Measurements from ENCODE around the gene TMEM200C. TPM values are rescaled to one million over a fixed set of nuclear protein-coding genes. Genes with fewer than 3 reads are reported as not detected.

TMEM200C gene
- total and polyA plus RNA-seq, 2 donors (not counting 3 experiments of a cell fraction or from before 2014, with no cell fraction given): 0.07 TPM; not detected in 1

DNA sequence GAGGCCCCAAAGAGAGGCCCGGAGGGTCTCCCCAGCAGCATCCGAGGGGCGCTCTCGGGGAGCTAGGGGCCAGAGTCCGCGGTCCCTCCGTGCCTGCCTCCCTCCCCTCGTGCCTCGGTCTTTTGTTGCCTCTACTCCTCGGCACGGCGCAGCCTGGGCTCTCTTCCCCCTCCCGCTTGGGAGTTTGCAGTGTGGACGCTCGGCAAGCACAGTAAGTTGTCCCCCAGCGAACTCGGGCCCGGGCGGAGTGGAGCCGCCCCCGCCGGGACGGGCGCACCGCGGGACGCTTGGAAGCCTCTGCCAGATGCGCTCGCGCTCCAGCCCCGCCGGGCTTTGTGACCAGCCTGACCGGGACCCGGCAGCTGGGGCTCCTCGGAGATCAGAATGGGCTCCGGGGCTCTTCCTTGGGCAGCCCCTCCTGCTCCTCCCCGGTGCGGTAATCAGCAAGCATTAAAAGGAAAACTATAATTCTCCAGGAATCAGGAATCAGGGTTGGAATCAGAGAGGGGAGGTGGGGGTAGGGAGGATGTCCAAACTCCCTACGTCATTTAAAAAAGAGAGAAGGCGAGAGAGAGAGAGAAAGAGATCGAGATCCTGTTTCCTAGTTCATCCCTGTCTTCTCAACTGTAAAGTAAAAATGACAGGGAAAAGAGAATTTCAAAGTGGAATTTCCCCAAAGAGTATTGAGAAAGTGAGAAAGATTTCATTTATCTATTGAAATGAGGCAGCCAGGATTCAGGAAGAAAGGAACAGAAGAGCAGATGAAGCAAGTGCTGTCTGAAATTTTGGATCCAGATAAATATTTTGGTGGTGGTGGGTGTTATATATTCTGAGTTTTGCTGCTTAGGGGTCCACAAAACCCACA is 786 bp upstream of the TMEM200C start:
- TF ChIP-seq EZH2 (IDR thresholded peaks at IDR 0.05; ENCODE audit: borderline replicate concordance, low read depth, low read length, severe bottlenecking) (no peak), JUN (IDR thresholded peaks at IDR 0.05; ENCODE audit: borderline replicate concordance, insufficient read depth, insufficient read length, low read depth) (no peak), POLR2A (IDR thresholded peaks at IDR 0.05; ENCODE audit: low read depth, low read length) (no peak), MYC (IDR thresholded peaks at IDR 0.05; ENCODE audit: low read depth, low read length) (no peak), POLR2AphosphoS5 (IDR thresholded peaks at IDR 0.05; ENCODE audit: insufficient read depth, low read depth, low read length) (no peak), FOS (IDR thresholded peaks at IDR 0.05; ENCODE audit: borderline replicate concordance, insufficient read depth, low read length) (no peak), GATA2 (IDR thresholded peaks at IDR 0.05; ENCODE audit: insufficient read depth, insufficient read length, low read depth, low read length) (no peak)
- TF ChIP-seq, protein P1, sequence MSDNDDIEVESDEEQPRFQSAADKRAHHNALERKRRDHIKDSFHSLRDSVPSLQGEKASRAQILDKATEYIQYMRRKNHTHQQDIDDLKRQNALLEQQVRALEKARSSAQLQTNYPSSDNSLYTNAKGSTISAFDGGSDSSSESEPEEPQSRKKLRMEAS (IDR thresholded peaks at IDR 0.05; ENCODE audit: insufficient read depth, insufficient read length): no peak
- TF ChIP-seq, protein P2, sequence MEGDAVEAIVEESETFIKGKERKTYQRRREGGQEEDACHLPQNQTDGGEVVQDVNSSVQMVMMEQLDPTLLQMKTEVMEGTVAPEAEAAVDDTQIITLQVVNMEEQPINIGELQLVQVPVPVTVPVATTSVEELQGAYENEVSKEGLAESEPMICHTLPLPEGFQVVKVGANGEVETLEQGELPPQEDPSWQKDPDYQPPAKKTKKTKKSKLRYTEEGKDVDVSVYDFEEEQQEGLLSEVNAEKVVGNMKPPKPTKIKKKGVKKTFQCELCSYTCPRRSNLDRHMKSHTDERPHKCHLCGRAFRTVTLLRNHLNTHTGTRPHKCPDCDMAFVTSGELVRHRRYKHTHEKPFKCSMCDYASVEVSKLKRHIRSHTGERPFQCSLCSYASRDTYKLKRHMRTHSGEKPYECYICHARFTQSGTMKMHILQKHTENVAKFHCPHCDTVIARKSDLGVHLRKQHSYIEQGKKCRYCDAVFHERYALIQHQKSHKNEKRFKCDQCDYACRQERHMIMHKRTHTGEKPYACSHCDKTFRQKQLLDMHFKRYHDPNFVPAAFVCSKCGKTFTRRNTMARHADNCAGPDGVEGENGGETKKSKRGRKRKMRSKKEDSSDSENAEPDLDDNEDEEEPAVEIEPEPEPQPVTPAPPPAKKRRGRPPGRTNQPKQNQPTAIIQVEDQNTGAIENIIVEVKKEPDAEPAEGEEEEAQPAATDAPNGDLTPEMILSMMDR (IDR thresholded peaks at IDR 0.05; ENCODE audit: extremely low read depth in 1 of 2, insufficient read depth in 1 of 2, low read depth in 1 of 2, low read length in 2 of 2): no peak
- H3K27me3 ChIP-seq (ENCODE audit: control insufficient read depth in 2 of 2, insufficient read depth in 2 of 2, low read length in 2 of 2): peaks cover 57 to 65% of the 10 kb centered on the region in 2 experiments
- no peak for FAIRE-seq
- no peaks in the 10 kb centered on the region for H3K9me1 ChIP-seq (replicated peaks; ENCODE audit: control insufficient read depth, extremely low read depth, insufficient read depth, low read length)
- CTCF ChIA-PET: no interaction called here
- POLR2A ChIA-PET: no interaction called here
- H3K79me2 ChIP-seq (ENCODE audit: control insufficient read depth, insufficient read depth, low read length): no peaks in the 10 kb centered on the region
- intact Hi-C loops (cut with micrococcal nuclease) (no loop called here), dilution Hi-C loops (cut with MboI; ENCODE audit: extremely low pct_ligation_motif_present, low sequenced_read_pairs) (no loop called here)
- H3K9me3 ChIP-seq (replicated peaks; ENCODE audit: control insufficient read depth, insufficient read depth, low read length): no peaks in the 10 kb centered on the region
- no peak for DNase-seq (ENCODE audit: low read depth, low spot score)
- H3K4me1 ChIP-seq (ENCODE audit: control insufficient read depth, extremely low read depth, insufficient read depth, low read length): no peaks in the 10 kb centered on the region
- H3K36me3 ChIP-seq (ENCODE audit: control insufficient read depth in 2 of 2, extremely low read depth in 1 of 2, insufficient read depth in 2 of 2, low read length in 2 of 2): no peaks in the 10 kb centered on the region
- H3K27ac ChIP-seq (ENCODE audit: insufficient read depth, low read depth, low read length): no peak overlapping the region
- H3K4me2 ChIP-seq (ENCODE audit: insufficient read depth, low read length): no peak overlapping the region
- peak overlapping the region; percentile 42 for H2AFZ ChIP-seq (ENCODE audit: low read depth, low read length)
- no peak overlapping the region for H3K4me3 ChIP-seq (replicated peaks in 1 of 3; ENCODE audit: insufficient read depth in 1 of 3, low read depth in 1 of 3, low read length in 3 of 3)
- no peaks in the 10 kb centered on the region for H4K20me1 ChIP-seq (replicated peaks; ENCODE audit: control insufficient read depth, extremely low read depth, insufficient read depth, low read length)
- BruUV-seq (replicated peaks): no TSS peak
- H3K9ac ChIP-seq (replicated peaks; ENCODE audit: extremely low read depth, insufficient read depth, low read length): no peak overlapping the region
